ENCODE results near the gene PVALB.
A peak's percentile ranks its signal among the peaks of the same experiment; 100 is the strongest.

DNA sequence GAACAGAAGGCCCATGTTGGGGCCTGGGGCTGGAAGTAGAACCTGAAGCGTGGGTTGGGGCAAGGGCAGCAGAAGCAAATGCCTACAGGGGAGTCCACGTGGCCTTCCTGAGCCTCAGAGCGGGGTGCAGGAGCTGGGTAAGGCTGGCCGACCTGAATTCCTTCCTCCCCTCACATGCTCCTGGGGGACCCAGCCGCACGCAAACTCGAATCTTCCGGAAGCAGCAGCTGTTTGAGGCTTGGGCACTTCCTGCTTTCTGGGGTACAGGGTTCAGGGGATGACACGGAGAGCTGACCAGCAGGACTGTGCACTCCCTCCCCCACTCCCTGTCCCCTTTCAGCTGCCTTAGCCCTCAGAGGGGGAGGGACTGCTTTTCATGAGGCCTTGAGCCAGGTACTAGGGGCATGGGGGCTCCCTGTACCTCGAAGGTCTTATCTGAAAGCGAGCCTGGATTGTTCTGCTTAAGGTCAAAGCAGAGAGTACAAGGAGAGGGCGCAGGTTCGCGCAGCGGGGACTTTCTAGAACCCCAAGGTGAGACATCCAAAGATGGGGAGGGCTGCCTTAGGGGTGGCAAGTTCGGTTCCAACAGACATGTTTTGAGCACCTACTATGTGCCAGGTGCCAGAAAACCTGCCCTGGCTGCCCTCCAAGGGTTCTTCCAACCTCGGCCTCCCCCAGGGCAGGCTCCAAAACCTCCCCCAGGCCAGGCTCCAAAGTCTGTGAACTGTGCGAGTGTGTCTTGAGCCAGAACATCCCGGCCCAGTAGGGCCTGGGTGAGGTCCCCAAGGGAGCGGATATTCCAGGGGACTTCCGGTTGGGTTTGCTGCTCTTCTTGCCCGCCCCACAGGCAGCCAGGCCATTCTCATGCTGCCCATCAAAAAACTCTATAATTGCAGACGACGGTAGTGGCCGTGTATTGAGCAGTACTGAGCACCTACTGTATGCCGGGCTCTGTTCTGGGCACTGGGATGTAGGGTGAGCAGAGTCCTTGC, 45.7 kb upstream of the PVALB start:
- peak in 1 of 4 donors; percentile 18 for TF ChIP-seq POLR2A (IDR thresholded peaks at IDR 0.05)
- TF ChIP-seq, protein P1, sequence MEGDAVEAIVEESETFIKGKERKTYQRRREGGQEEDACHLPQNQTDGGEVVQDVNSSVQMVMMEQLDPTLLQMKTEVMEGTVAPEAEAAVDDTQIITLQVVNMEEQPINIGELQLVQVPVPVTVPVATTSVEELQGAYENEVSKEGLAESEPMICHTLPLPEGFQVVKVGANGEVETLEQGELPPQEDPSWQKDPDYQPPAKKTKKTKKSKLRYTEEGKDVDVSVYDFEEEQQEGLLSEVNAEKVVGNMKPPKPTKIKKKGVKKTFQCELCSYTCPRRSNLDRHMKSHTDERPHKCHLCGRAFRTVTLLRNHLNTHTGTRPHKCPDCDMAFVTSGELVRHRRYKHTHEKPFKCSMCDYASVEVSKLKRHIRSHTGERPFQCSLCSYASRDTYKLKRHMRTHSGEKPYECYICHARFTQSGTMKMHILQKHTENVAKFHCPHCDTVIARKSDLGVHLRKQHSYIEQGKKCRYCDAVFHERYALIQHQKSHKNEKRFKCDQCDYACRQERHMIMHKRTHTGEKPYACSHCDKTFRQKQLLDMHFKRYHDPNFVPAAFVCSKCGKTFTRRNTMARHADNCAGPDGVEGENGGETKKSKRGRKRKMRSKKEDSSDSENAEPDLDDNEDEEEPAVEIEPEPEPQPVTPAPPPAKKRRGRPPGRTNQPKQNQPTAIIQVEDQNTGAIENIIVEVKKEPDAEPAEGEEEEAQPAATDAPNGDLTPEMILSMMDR (IDR thresholded peaks at IDR 0.05): no peak
